GM18526 (cell line): Measurements from ENCODE around the gene TCF12.

ENCODE experiments used
- POLR2A ChIP-seq: IDR thresholded peaks from 3 replicates; pipeline ENCODE4 v1.6.1; 2011; ENCODE audit not compliant: insufficient read length; ENCODE audit errors: extremely low read depth

Gene TCF12

DNA sequence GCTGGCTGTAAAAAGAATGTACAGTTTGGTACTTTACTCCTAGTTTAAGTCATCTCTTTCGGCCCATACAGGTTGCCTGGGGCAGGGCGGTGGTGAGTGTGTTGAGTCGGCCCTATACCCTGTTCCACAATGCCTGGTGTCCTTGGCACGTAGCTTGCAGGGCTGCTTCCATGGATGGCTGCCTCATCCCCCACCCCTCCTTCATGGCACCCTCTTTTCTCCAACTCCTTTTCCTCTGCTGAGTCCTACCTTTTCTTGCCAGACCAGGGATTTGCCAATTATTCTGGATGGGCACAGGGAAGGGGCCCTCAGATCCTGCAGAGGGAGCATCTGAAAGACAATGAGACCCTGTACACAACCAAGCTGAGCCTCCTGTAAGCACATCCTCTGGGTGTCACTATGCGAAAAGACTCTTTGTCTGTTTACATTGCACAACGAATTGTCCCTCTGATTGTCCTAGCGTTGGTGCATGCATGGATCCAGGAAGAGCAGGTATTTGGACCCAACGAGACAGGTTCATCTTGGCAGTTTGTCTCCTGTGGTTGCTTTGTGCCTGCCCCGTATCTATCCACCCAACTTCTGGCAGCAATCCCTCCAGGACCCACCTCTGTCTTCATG lies 384.3 kb downstream of the TCF12 start:
- TF ChIP-seq POLR2A = no peak

DNA sequence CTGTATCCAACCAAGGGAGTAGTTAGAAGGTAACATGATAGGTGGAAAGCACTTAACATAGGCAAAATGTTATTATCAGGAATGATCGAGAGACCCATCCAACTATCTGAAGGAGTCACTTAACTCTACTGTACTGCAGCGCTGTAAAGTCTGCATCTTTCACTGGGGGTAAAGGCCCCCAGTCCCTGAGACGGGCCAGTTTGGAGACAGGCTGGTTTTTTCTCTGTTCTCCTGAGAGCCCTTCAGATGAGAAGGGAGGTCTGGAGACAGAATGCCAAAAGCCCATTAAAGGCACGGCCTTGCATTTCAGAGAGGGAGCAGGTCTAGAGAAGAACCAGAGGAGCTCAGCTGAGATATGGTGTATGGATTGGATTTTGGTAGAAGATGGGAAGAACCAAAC lies 386.6 kb downstream of the TCF12 start:
- no peak for TF ChIP-seq POLR2A

DNA sequence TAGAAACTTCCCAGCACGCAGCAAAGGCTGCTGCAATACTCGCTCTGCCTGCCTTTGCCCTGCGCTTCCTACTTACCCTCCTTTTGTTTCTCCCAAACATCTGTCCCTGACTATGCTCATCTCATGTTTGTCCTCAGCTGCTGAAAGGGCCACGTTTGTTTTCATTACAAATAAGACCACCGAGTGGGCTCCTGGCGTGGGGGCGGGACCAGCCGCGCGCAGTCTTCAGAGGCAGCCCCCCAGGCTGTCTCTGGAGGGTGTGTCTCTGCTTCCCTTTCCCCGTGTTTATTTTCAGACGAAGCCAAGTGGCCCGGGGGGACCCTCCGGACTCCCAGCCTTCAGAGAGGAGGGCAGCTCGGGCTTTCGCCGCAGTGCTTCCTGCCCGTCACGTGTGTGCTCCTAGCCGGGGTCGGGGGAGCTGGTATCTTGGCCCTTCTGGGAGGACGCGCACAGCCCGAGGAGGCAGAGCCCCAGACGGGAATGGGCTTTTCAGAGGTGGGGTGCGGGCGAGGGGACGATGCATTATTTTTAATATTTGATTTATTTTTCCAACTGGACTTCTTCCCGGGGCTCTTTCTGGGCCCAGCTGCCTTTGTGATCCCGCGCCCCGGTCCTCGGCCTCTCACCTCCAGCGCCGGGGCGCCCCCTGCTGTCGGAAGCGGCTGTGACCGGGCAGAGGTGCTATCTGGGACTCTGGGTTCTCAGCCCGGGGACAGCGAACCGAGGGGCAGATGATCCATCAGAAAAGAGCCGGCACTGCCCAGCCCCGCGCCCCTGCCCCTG lies 387.9 kb downstream of the TCF12 start:
- no peak for TF ChIP-seq POLR2A

DNA sequence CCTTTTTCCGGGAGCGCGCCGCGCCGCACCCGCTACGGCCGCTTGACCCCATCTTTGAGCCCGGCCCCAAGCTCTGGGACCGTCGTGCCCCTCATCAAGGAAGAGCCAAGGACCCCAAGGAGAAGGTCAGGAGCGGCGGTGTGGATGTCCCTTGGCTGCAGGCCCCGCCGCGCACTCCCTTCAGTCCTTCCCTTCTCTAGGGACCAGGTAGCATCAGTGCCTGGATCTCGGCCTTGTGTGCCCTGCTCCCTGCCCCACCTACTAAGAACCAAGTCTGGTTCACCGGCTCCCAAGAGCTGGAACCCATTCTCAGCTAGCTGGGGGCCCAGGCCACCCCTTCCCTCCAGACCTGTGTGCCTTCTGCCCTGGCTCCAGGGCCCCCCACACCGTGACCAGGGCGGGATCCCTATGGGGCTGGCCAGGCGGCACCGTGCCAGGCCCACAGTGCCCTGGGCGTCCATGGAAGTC lies 388.5 kb downstream of the TCF12 start:
- no peak for TF ChIP-seq POLR2A

DNA sequence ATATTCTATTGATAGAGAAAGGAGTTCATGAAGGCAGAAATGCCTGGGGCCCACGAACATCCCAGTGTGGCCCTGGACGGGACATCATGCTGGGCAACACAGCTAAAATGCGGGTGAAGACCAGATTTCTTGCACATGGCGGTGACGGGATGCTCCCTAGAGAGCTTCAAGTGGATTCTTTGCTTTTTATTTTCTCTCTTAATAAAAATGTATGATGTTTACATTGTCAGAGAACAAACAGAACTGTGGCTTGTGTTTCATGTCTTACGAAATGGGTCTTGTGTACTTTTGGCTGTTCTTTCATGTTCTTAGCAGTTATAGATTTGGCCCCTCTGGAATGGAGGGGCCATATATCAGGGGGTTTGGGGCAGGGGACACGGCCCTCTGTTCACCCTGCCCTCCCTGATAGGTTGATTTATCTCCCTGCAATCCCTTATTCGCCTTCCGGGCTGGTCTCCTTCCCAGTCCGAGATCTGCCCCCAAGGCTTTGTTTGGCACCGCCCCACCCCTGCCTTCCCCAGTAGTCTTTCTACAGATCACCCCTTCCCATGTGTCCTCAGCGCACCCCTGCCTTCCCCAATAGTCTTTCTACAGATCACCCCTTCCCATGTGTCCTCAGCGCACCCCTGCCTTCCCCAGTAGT lies 389.2 kb downstream of the TCF12 start:
- no peak for TF ChIP-seq POLR2A

DNA sequence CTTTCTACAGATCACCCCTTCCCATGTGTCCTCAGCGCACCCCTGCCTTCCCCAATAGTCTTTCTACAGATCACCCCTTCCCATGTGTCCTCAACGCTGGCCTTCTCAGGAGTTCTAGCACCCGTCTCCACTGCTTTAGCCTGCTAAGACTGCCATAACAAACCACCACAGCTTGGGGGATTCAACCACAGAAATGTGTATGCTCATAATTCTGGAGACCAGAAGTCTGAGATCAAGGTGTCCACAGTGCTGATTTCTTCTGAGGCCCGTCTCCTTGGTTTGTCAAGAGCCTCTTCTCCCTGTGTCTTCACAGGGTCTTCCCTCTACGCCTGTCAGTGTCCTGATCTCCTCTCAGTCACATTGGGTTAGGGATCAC lies 389.7 kb downstream of the TCF12 start:
- no peak for TF ChIP-seq POLR2A

DNA sequence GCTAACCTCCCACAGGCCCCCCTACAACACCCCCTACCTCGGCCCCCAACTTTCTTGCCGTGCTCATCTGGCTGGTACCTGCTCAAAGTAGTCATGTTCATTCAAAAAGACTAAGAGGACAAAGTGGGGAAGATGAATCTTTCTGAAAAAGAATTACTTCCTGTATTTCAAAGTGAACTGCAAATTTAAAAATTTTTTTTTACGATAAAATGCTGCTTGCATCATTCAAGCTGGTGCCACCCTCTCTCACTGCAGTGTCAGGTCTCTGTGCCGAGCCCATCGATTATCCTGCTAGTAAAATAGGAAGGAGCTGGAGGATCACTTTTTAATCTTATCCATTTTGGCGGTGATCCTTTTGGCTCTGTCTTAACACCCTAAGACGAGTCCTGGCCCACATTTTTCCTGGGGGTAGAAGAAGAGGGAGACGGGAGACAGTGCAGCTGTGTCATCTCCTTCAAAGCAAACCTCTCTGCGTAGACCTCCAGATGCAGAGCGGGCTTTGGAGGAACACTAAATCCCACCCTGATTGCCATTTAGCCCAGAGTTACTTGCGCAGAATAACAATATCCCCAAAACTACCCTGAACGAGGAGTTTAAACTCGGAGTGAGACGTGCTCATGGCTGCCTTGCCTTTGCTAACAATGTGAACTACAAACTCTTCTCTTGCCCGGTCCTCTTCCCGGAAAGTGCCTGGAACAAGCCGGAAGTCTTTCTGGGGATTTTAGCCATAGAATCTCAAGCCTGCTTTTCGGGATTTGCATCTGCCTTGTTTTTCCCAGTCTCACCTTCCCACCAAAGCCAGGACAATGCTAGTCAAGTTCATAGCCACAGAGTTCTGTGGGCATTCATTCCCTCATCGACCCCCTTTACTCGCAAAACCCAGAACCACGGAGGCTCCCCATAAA lies 391.7 kb downstream of the TCF12 start:
- no peak for TF ChIP-seq POLR2A

DNA sequence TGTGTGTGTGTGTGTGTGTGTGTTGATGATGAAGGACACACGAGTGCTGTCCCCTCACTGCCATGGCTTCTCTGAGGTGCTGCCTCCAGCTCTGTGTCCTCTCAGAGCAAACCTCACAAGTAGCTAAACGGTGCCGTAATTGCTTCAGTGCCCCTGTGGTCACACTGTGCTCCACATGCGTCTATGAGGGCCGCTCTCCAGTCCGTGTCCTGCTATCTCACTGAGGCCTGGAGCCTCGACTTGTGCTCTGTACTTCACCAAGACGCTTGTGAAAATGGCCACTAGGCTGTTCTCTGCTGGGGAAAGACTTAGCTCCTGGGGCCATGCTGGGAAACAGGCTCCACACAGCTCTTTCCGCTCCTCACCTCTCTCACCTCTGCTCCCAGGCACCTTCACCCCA lies 392.4 kb downstream of the TCF12 start:
- TF ChIP-seq POLR2A = no peak

DNA sequence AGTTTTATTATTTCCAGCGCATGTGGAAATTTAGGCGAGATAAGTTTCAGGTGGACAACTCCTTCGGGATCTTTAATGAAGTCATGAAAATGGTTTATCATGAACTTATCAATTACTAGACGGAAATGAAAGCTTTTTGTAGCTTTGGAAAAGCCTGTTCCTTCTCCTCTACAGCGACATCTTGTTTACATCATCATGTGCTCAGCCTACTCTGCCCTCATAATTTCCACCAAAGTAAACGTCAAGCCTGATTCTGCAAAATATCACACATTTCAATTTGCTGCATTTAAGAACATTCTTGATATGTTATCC lies 393.5 kb downstream of the TCF12 start:
- TF ChIP-seq POLR2A = no peak

DNA sequence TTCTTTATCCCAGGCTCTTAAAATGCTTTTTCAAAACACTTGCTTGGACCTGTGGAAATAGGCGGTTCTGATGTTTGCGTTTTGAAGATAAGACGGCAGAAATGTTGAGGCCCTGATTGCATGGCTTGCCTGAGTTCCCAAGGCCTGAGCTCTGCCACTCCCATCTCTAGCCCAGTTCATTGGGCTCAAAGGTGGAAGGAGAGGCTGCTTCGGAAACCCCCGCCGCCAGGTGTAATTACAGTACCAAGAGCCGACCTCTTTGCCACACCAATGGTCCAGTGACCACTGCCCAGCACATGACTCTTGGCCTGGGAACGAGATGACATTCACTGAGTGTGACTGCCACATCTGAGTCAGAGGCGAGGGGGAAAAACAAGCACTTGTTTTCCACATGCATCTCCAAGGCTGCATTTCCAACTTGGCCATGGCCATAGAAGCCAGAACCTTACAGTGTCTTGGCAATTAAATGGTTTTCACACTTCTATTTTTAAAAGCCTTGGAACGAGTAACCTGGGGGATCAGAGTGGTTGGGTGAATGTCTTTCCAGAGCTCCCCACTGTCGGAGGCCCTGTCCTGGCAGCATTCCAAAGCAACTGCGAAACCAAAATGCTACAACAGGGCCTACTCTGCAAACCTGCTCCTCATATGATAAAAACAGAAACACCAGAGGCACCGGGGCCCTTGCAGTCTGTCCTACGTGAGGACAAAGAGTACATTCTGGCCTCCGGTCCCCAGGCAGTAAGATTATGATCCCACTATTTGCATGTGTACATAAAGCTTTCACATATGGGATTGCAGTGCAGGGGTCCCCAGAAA lies 394.1 kb downstream of the TCF12 start:
- no peak for TF ChIP-seq POLR2A

DNA sequence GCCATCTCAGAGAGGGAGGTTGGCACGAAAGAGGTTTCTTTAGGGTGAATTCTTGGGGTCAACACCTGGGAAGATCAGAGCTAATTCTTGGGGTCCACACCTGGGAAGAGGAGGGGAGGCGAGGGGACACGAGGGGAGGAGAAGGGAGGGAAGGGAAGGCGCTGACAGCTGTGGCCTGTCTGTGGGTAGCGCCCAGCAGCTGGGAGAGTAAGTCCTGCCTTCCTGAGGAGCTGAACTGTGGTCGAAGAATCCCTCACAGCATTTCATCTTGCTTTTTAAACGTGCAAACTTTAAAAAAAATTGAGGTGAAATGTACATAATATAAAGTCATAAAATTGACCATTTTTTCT lies 394.7 kb downstream of the TCF12 start:
- no peak for TF ChIP-seq POLR2A

DNA sequence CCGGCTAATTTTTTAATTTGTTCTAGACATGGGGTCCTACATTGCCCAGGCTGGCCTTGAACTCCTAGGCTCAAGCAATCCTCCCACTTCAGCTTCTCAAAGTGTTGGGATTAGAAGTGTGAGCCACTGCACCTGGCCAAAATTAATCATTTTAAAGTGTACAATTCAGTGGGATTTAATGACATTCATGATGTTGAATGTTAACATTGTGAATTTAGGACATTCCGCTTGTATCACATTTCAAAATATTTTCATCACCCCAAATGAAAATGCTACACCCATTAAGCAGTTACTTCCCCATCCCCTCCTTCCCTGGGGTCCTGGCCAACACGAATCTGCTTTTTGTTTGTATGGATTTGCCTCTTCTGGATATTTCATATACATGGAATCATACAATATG lies 395.8 kb downstream of the TCF12 start:
- no peak for TF ChIP-seq POLR2A

DNA sequence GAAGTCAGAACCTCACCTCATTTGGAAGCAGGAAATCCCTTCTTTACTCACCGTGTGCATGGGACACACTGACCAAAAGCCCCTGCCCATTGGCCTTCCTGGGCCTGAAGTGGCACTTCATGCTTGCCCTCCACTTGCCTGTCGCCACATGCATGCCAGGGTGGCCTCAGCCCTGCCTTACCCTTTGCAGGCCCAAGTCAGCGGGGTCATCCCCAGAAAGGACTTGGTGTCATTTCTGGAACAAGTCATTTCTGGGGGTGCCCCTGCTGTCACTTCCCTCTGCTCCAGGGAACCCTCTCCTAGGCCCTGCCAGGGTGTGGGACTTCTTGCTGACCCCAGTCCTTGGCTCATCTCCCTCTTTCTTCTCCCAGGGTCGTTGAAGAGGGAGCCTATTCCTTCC lies 398.0 kb downstream of the TCF12 start:
- no peak for TF ChIP-seq POLR2A

DNA sequence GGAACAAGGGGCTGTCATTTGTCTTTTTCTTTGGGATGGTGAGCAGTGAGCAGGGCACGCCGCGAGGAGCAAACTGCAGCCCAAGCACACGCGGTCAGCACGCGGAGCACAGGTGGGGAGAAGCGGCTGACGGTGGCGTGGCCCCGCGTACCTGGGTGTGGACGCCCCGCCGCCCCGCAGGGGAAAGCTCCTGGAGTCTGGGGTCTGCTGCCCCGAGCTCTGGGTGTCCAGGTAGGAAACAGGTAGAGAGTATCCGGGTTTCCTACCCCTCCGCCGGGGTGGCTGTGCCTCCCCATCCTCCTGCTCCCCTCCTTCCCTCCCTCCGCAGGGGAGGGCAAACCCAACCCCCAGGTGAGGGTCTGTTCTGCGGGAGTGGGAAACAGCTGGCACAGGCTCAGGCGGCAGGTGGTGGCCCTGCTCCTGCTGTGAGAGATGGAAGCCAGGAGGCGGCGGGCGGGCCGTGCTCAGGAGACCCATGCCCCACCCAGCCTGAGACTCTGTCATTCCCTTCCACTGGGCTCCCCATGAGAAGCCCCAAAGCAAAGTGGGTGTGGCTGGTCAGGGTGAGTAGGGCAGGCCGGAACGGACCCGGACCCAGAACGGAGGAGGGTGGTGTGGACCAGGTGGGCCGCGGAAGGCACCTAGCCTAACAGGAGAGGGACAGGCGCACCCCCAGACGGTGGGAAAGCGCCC lies 400.9 kb downstream of the TCF12 start:
- TF ChIP-seq POLR2A = no peak
